Endodermal cell (in vitro differentiated cells): Measurements from ENCODE around the gene TREH. TPM values are rescaled to one million over a fixed set of nuclear protein-coding genes. Genes with fewer than 3 reads are reported as not detected.

Experiments used
- DNase-seq: peaks from one replicate; pipeline ENCODE4 v3.0.0-alpha.2; 2017
- H3K27ac ChIP-seq: 2 replicates; pipeline ENCODE4 v1.5.1; 2013; ENCODE audit warnings: mild to moderate bottlenecking, low read depth, low read length, moderate library complexity
- H3K27me3 ChIP-seq: 2 replicates; pipeline ENCODE4 v1.6.1; 2013; ENCODE audit warnings: mild to moderate bottlenecking, low read length, moderate library complexity; ENCODE audit not compliant: insufficient read depth, control insufficient read depth, poor library complexity, severe bottlenecking
- H3K36me3 ChIP-seq: 2 replicates; pipeline ENCODE4 v1.7.0; 2013; ENCODE audit warnings: mild to moderate bottlenecking, low read length, moderate library complexity; ENCODE audit not compliant: control insufficient read depth, insufficient read depth
- H3K4me1 ChIP-seq: one replicate; pipeline ENCODE4 v1.7.0; 2013; ENCODE audit warnings: low read length; ENCODE audit not compliant: control insufficient read depth, insufficient read depth
- H3K4me3 ChIP-seq: 2 replicates; pipeline ENCODE4 v1.5.1; 2013; ENCODE audit warnings: mild to moderate bottlenecking, low read length, moderate library complexity
- H3K9ac ChIP-seq: 2 replicates; pipeline ENCODE4 v1.6.1; 2013; ENCODE audit warnings: mild to moderate bottlenecking, low read length, moderate library complexity; ENCODE audit not compliant: poor library complexity, severe bottlenecking; ENCODE audit errors: extremely low read depth
- H3K9me3 ChIP-seq: 2 replicates; pipeline ENCODE4 v1.6.1; 2013; ENCODE audit warnings: mild to moderate bottlenecking, low read length, moderate library complexity; ENCODE audit not compliant: control insufficient read depth
- H3K27ac Mint-ChIP-seq: 2 replicates; pipeline ENCODE4 v1.8.0; 2020; ENCODE audit warnings: mixed read lengths
- H3K27me3 Mint-ChIP-seq: 2 replicates; pipeline ENCODE4 v1.8.0; 2021; ENCODE audit warnings: mild to moderate bottlenecking, mixed read lengths; ENCODE audit not compliant: insufficient read depth
- H3K36me3 Mint-ChIP-seq: 2 replicates; pipeline ENCODE4 v1.8.0; 2020; ENCODE audit warnings: low read depth, mixed read lengths
- H3K4me1 Mint-ChIP-seq: 2 replicates; pipeline ENCODE4 v1.8.0; 2020; ENCODE audit warnings: mixed read lengths
- H3K4me3 Mint-ChIP-seq: 2 replicates; pipeline ENCODE4 v1.8.0; 2020; ENCODE audit warnings: mild to moderate bottlenecking, moderate library complexity, mixed read lengths
- H3K9me3 Mint-ChIP-seq: 2 replicates; pipeline ENCODE4 v1.8.0; 2020; ENCODE audit warnings: mild to moderate bottlenecking, mixed read lengths
- CTCF ChIP-seq: fragments of 200-600 bp; sonication (generic); conservative IDR thresholded peaks from 2 replicates; pipeline ENCODE4 v1.5.0; 2021; ENCODE audit warnings: antibody characterized with exemption, mild to moderate bottlenecking
- WGBS, 2 experiments: methylation state at CpG; one replicate each; pipeline versions ENCODE4 v1.1.5 to v1.1.7; 2013; ENCODE audit warnings: missing lambda C conversion rate in 2 of 2, mixed read lengths in 1 of 2; ENCODE audit not compliant: insufficient coverage in 1 of 2, insufficient read length in 1 of 2; 5-methylcytosine and 5-hydroxymethylcytosine counted together
- total RNA-seq, 2 donors: library from RNA; stranded (reverse); fragmentation: NEBNext Ultra II Directional in 1 of 2; extraction: Animal tissue kit (Norgen Biotek cat#: 25700) in 1 of 2; gene quantifications; 2 replicates in 1 of 2; 3 replicates in 1 of 2; pipeline ENCODE4 v1.2.1, GENCODE V29; 2021

Gene TREH
- total RNA-seq, 2 donors from 2014 or later: not detected

- Mint-ChIP-seq H3K4me1 (peaks cover 16% of the 10 kb centered on the region), H3K27me3 (peaks cover 2% of the 10 kb centered on the region), H3K9me3 (no peaks in the 10 kb centered on the region), H3K27ac (no peak overlapping the region), H3K36me3 (peaks cover 27% of the 10 kb centered on the region), H3K4me3 (peak overlapping the region; percentile 55)
- 64% methylated on average over 4 of the region's 4 CpGs; no CpG with 5 or more reads in 1 of the 2 experiments for whole genome bisulfite sequencing, 2 experiments
- Histone ChIP-seq H3K4me3 (no peak overlapping the region), H3K9me3 (no peaks in the 10 kb centered on the region), H3K27ac (no peak overlapping the region), H3K4me1 (peaks cover 7% of the 10 kb centered on the region), H3K36me3 (peaks cover 19% of the 10 kb centered on the region), H3K27me3 (peaks cover 10% of the 10 kb centered on the region), H3K9ac (no peak overlapping the region)
- no peak for DNase-seq
- TF ChIP-seq CTCF: no peak
Measured at GRCh38 chr11:118633979-118634378, 45.5 kb downstream of the TREH start.

GRCh38 chr11:118633319-118633690 is 46.1 kb downstream of the TREH start:
- 67 to 93% methylated on average over 1 of the region's 1 CpG for WGBS, 2 experiments
- no peak overlapping the region for H3K4me3 Mint-ChIP-seq
- peaks cover 10% of the 10 kb centered on the region for H3K27me3 ChIP-seq

GRCh38 chr11:118632577-118633318 is 46.7 kb downstream of the TREH start:
- Mint-ChIP-seq H3K9me3 (no peaks in the 10 kb centered on the region), H3K27ac (no peak overlapping the region), H3K27me3 (peaks cover 2% of the 10 kb centered on the region), H3K36me3 (peaks cover 33% of the 10 kb centered on the region), H3K4me3 (no peak overlapping the region), H3K4me1 (peaks cover 16% of the 10 kb centered on the region)
- Histone ChIP-seq H3K9ac (no peak overlapping the region), H3K36me3 (peaks cover 31% of the 10 kb centered on the region), H3K27me3 (peaks cover 10% of the 10 kb centered on the region), H3K4me1 (peaks cover 7% of the 10 kb centered on the region), H3K27ac (no peak overlapping the region), H3K9me3 (no peaks in the 10 kb centered on the region), H3K4me3 (no peak overlapping the region)
- TF ChIP-seq CTCF: no peak
- WGBS, 2 experiments: 95 to 100% methylated on average over 5 to 9 of the region's 9 CpGs
- DNase-seq: no peak

More at GRCh38 chr11:118633319-118633690, 46.1 kb downstream of the TREH start:
- no peak for DNase-seq
- H3K27me3 Mint-ChIP-seq: peaks cover 2% of the 10 kb centered on the region
- H3K4me3 ChIP-seq: no peak overlapping the region
- no peak overlapping the region for H3K27ac Mint-ChIP-seq
- peaks cover 25% of the 10 kb centered on the region for H3K36me3 ChIP-seq
- H3K9me3 ChIP-seq: no peaks in the 10 kb centered on the region
- peaks cover 16% of the 10 kb centered on the region for H3K4me1 Mint-ChIP-seq
- peaks cover 29% of the 10 kb centered on the region for H3K36me3 Mint-ChIP-seq
- no peak overlapping the region for H3K9ac ChIP-seq
- peaks cover 7% of the 10 kb centered on the region for H3K4me1 ChIP-seq
- no peaks in the 10 kb centered on the region for H3K9me3 Mint-ChIP-seq
- no peak for TF ChIP-seq CTCF
- no peak overlapping the region for H3K27ac ChIP-seq
